Natural killer cell (primary cell): ENCODE measurements around the gene TEX22. TPM values are rescaled to one million over a fixed set of nuclear protein-coding genes. Genes with fewer than 3 reads are reported as not detected.

Experiments used
- ATAC-seq, 3 donors: fragments of 150-1000 bp in 2 of 3; fragments of 200-7000 bp in 1 of 3; cut with Tn5 transposase; 1 replicate in 1 of 3; 2 replicates in 2 of 3; pipeline ENCODE4 v1.10.0; 2021; ENCODE audit warnings: mild to moderate bottlenecking in 2 of 3, moderate library complexity in 2 of 3
- DNase-seq, 2 donors: peaks; one replicate each; pipeline versions ENCODE4 v3.0.0 to v3.0.0-alpha.2; 2013 to 2021; ENCODE audit warnings: mixed read lengths in 1 of 2
- H3K27ac ChIP-seq: one replicate; pipeline ENCODE4 v1.5.1; 2013; ENCODE audit warnings: mild to moderate bottlenecking, low read length
- H3K27me3 ChIP-seq: one replicate; pipeline ENCODE4 v1.6.1; 2013; ENCODE audit warnings: low read length; ENCODE audit not compliant: control insufficient read depth, insufficient read depth
- H3K36me3 ChIP-seq: one replicate; pipeline ENCODE4 v1.6.1; 2013; ENCODE audit warnings: low read length; ENCODE audit not compliant: control insufficient read depth, insufficient read depth
- H3K4me1 ChIP-seq: one replicate; pipeline ENCODE4 v1.6.1; 2013; ENCODE audit warnings: low read length; ENCODE audit not compliant: control insufficient read depth, insufficient read depth
- H3K4me3 ChIP-seq: one replicate; pipeline ENCODE4 v1.5.1; 2013; ENCODE audit warnings: low read length
- H3K9me3 ChIP-seq: one replicate; pipeline ENCODE4 v1.6.1; 2013; ENCODE audit warnings: low read length; ENCODE audit not compliant: control insufficient read depth, insufficient read depth
- H3K27ac Mint-ChIP-seq, 2 donors: one replicate each; pipeline ENCODE4 v1.8.0; 2022; ENCODE audit warnings: mild to moderate bottlenecking in 2 of 2, mixed read lengths in 2 of 2, moderate library complexity in 1 of 2
- H3K27me3 Mint-ChIP-seq, 2 donors: one replicate each; pipeline ENCODE4 v1.8.0; 2022; ENCODE audit warnings: low read depth in 2 of 2, mixed read lengths in 2 of 2
- H3K36me3 Mint-ChIP-seq: one replicate; pipeline ENCODE4 v1.8.0; 2022; ENCODE audit warnings: mixed read lengths
- H3K4me1 Mint-ChIP-seq, 2 donors: one replicate each; pipeline ENCODE4 v1.8.0; 2022; ENCODE audit warnings: mixed read lengths in 2 of 2
- H3K4me3 Mint-ChIP-seq: one replicate; pipeline ENCODE4 v1.8.0; 2022; ENCODE audit warnings: mild to moderate bottlenecking, moderate library complexity, mixed read lengths
- H3K9me3 Mint-ChIP-seq, 2 donors: one replicate each; pipeline ENCODE4 v1.8.0; 2022; ENCODE audit warnings: mixed read lengths in 2 of 2
- CTCF ChIP-seq: fragments of 200-600 bp; IDR thresholded peaks from one replicate; pipeline ENCODE4 v1.8.0; 2022; ENCODE audit warnings: antibody characterized with exemption
- WGBS: methylation state at CpG from one replicate; pipeline ENCODE4 v1.1.7; 2013; ENCODE audit warnings: missing lambda C conversion rate; ENCODE audit not compliant: insufficient coverage; 5-methylcytosine and 5-hydroxymethylcytosine counted together
- intact Hi-C: fragments of 100-400 bp; cut with micrococcal nuclease; formaldehyde crosslinking; loops from one replicate; pipeline ENCODE4 v1.14.2; 2022
- total RNA-seq, 4 donors: library from RNA; stranded (reverse); fragments of 120-200 nt in 1 of 4; gene quantifications; one replicate each; pipeline versions ENCODE4 v1.2.3 to v1.2.4, GENCODE V29; 2013 to 2022

Gene TEX22
- total RNA-seq, 3 donors from 2014 or later (not counting 1 experiment from before 2014, with no cell fraction given), result 0.23 to 1.9 (median 1.8) TPM

- WGBS, result 97% methylated on average over 9 of the region's 9 CpGs
- DNase-seq, result no peak
- peaks cover 3% of the 10 kb centered on the region for H3K36me3 ChIP-seq
- H3K4me3 ChIP-seq, result no peak overlapping the region
- TF ChIP-seq CTCF, result no peak
- Mint-ChIP-seq H3K9me3 (no peaks in the 10 kb centered on the region), H3K4me1 (peaks cover 16 to 35% of the 10 kb centered on the region in 2 donors), H3K27me3 (no peaks in the 10 kb centered on the region), H3K36me3 (no peaks in the 10 kb centered on the region), H3K27ac (no peak overlapping the region), H3K4me3 (no peak overlapping the region)
- no peak for ATAC-seq
- H3K27ac ChIP-seq, result no peak overlapping the region
- no peaks in the 10 kb centered on the region for H3K27me3 ChIP-seq
- H3K9me3 ChIP-seq, result no peaks in the 10 kb centered on the region
- intact Hi-C loops, result no loop called here
- H3K4me1 ChIP-seq, result peaks cover 30% of the 10 kb centered on the region
Measured at GRCh38 chr14:105401699-105402098, 3.4 kb downstream of the TEX22 start.

- H3K4me1 Mint-ChIP-seq, result peaks cover 0 to 5% of the 10 kb centered on the region in 2 donors
- DNase-seq (no peak), ATAC-seq (no peak)
- no peak overlapping the region for H3K4me3 Mint-ChIP-seq
- intact Hi-C loops, result no loop called here
- H3K4me3 ChIP-seq, result no peak overlapping the region
- TF ChIP-seq CTCF, result no peak
- no peak overlapping the region for H3K27ac ChIP-seq
- no peaks in the 10 kb centered on the region for H3K9me3 Mint-ChIP-seq
- no peaks in the 10 kb centered on the region for H3K36me3 ChIP-seq
- 95% methylated on average over 13 of the region's 13 CpGs for WGBS
- H3K9me3 ChIP-seq, result no peaks in the 10 kb centered on the region
- H3K4me1 ChIP-seq, result peaks cover 14% of the 10 kb centered on the region
- no peak overlapping the region for H3K27ac Mint-ChIP-seq
- no peaks in the 10 kb centered on the region for H3K36me3 Mint-ChIP-seq
- peaks cover 0 to 17% of the 10 kb centered on the region in 2 donors for H3K27me3 Mint-ChIP-seq
- H3K27me3 ChIP-seq, result peaks cover 21% of the 10 kb centered on the region
Measured at GRCh38 chr14:105408592-105408991, 10.3 kb downstream of the TEX22 start.

GRCh38 chr14:105409364-105409763 lies 11.0 kb downstream of the TEX22 start:
- peaks cover 23% of the 10 kb centered on the region for H3K27me3 ChIP-seq
- TF ChIP-seq CTCF, result no peak
- no peaks in the 10 kb centered on the region for H3K36me3 Mint-ChIP-seq
- no peak overlapping the region for H3K27ac ChIP-seq
- peaks cover 0 to 20% of the 10 kb centered on the region in 2 donors for H3K27me3 Mint-ChIP-seq
- H3K9me3 ChIP-seq, result no peaks in the 10 kb centered on the region
- H3K27ac Mint-ChIP-seq, result no peak overlapping the region
- H3K36me3 ChIP-seq, result no peaks in the 10 kb centered on the region
- no peaks in the 10 kb centered on the region for H3K9me3 Mint-ChIP-seq
- peaks cover 16% of the 10 kb centered on the region for H3K4me1 ChIP-seq
- no peak overlapping the region for H3K4me3 ChIP-seq
- peaks cover 0 to 5% of the 10 kb centered on the region in 2 donors for H3K4me1 Mint-ChIP-seq
- DNase-seq (no peak), ATAC-seq (no peak)
- 100% methylated on average over 3 of the region's 3 CpGs for WGBS
- H3K4me3 Mint-ChIP-seq, result no peak overlapping the region
- intact Hi-C loops, result no loop called here

DNA sequence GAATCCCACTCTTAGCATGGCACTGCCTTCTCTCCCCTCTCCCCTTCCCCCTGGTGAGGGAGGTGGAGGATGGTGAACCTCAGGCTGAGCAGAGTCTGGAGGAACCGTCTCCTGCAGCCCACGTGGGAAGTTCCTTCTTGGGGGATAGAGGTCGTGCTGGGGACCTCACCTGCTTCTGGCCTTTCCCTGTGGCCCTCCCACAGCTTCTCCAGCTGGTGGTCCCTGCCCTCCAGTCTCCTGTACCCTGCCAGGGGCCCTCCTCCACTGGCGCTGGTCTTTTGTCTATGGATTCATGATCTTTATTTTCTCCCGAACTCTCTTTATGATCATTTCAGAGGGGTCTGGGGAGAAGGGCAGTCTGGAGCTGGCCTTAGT lies 12.3 kb downstream of the TEX22 start:
- Mint-ChIP-seq H3K27ac (no peak overlapping the region), H3K9me3 (no peaks in the 10 kb centered on the region), H3K4me1 (peaks cover 0 to 5% of the 10 kb centered on the region in 2 donors), H3K27me3 (peaks cover 0 to 20% of the 10 kb centered on the region in 2 donors), H3K36me3 (no peaks in the 10 kb centered on the region), H3K4me3 (no peak overlapping the region)
- ATAC-seq (no peak), DNase-seq (no peak)
- intact Hi-C loops, result loop anchor here (1.0 kb wide), 1 partner anchor 28 kb away; no protein-coding TSS in a partner anchor
- WGBS, result 60% methylated on average over 5 of the region's 5 CpGs
- TF ChIP-seq CTCF, result no peak
- Histone ChIP-seq H3K27ac (no peak overlapping the region), H3K4me3 (no peak overlapping the region), H3K27me3 (peaks cover 24% of the 10 kb centered on the region), H3K9me3 (no peaks in the 10 kb centered on the region), H3K36me3 (no peaks in the 10 kb centered on the region), H3K4me1 (peaks cover 27% of the 10 kb centered on the region)
